LNCaP clone FGC (cell line): ENCODE results near the gene CCT5.
"Not testable (repeated sequence)": the region's sequence is repeated elsewhere in the genome, so short reads cannot be mapped to it uniquely, and the experiment has no call there.

ENCODE experiments used
- DNase-seq: peaks from one replicate; pipeline ENCODE4 v3.0.0-alpha.2; 2011; ENCODE audit warnings: low read depth
- H3K4me3 ChIP-seq: 2 replicates; pipeline ENCODE4 v1.5.1; 2011; ENCODE audit warnings: mild to moderate bottlenecking, low read depth, low read length, control low read depth
- TF ChIP-seq, protein P1 (sequence below): IDR thresholded peaks from 2 replicates; pipeline ENCODE4 v1.5.1; 2012; ENCODE audit warnings: mild to moderate bottlenecking; ENCODE audit not compliant: control insufficient read depth, insufficient read depth; ENCODE audit errors: extremely low read depth

CCT5 gene

DNA sequence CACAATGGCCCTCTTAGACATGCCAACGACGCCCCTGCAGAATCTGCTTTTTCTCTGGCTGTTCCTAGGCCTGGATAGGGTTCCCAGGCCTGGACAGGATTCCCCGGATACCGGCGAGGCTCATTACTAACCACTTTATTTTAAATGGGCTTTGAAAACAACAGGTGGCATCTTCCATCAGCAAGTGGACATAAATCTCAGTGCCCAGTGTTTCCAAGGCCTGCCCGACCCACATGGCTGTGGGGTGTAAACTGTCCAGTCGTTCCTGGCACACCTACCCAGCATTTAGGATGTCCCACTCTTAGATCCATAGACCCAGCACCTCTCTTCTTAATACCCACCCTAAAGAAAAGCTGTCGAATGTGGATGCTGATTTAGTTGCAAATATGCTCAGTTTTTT, 56.7 kb downstream of the CCT5 start:
- peak overlapping the region; percentile 57 for H3K4me3 ChIP-seq
- DNase-seq = no peak
- TF ChIP-seq, protein P1, sequence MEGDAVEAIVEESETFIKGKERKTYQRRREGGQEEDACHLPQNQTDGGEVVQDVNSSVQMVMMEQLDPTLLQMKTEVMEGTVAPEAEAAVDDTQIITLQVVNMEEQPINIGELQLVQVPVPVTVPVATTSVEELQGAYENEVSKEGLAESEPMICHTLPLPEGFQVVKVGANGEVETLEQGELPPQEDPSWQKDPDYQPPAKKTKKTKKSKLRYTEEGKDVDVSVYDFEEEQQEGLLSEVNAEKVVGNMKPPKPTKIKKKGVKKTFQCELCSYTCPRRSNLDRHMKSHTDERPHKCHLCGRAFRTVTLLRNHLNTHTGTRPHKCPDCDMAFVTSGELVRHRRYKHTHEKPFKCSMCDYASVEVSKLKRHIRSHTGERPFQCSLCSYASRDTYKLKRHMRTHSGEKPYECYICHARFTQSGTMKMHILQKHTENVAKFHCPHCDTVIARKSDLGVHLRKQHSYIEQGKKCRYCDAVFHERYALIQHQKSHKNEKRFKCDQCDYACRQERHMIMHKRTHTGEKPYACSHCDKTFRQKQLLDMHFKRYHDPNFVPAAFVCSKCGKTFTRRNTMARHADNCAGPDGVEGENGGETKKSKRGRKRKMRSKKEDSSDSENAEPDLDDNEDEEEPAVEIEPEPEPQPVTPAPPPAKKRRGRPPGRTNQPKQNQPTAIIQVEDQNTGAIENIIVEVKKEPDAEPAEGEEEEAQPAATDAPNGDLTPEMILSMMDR = no peak

GRCh38 chr5:10307206-10308148, 57.4 kb downstream of the CCT5 start, which contains the start of gene CMBL:
Gene CMBL, minus strand, starts transcription at chr5:10307902. Its CDS starts 17,140 bp downstream, at chr5:10290762.
- TF ChIP-seq, protein P1 = no peak
- no peak for DNase-seq
- peak within 1 kb of the TSS; percentile 57 for H3K4me3 ChIP-seq

DNA sequence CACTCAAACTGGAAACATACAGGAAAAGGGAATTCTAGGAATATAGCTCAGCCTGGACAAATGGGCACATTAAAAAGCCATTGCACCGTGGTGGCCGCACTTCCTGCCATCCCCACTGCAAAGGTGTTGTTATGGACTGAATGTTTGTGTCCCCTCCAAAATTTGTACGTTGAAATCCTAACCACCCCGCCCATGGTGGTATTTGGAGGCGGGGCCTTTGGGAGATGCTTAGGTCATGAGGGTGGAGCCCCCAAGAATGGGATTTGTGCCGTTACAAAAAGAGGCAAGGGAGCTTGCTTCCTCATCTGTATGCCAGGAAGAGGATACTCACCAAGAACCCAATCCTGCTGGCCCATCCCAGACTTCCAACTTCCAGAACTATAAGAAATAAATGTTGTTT, 58.8 kb downstream of the CCT5 start:
- TF ChIP-seq, protein P1 = no peak
- DNase-seq = no peak
- H3K4me3 ChIP-seq = no peak overlapping the region

GRCh38 chr5:10310066-10310779, 60.1 kb downstream of the CCT5 start:
- no peak overlapping the region for H3K4me3 ChIP-seq
- TF ChIP-seq, protein P1 = no peak
- DNase-seq = peak; percentile 63

DNA sequence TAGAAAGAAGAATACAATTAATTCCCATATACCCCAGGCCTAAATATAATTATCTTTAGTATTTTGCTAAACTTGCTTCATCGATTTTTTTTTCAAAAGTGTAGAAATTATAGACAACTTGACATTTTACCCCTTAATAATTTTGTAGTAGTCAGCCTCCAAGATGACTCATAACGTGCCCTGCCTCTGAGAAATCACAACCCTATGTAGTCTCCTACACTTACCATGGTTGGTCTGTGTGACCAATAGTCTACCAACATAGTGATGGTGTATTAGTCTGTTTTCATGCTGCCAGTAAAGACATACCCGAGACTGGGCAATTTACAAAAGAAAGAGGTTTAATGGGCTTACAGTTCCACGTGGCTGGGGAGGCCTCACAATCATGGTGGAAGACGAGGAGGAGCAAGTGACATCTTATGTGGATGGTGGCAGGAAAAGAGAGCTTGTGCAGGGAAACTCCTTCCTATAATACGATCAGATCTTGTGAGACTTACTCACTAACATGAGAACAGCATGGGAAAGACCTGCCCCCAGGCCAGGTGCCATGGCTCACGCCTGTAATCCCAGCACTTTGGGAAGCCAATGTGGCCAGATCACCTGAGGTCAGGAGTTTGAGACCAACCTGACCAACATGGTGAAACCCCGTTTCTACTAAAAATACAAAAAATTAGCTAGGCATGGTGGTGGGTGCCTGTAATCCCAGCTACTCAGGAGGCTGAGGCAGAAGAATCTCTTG, 60.9 kb downstream of the CCT5 start:
- not testable (repeated sequence) for DNase-seq, H3K4me3 ChIP-seq

DNA sequence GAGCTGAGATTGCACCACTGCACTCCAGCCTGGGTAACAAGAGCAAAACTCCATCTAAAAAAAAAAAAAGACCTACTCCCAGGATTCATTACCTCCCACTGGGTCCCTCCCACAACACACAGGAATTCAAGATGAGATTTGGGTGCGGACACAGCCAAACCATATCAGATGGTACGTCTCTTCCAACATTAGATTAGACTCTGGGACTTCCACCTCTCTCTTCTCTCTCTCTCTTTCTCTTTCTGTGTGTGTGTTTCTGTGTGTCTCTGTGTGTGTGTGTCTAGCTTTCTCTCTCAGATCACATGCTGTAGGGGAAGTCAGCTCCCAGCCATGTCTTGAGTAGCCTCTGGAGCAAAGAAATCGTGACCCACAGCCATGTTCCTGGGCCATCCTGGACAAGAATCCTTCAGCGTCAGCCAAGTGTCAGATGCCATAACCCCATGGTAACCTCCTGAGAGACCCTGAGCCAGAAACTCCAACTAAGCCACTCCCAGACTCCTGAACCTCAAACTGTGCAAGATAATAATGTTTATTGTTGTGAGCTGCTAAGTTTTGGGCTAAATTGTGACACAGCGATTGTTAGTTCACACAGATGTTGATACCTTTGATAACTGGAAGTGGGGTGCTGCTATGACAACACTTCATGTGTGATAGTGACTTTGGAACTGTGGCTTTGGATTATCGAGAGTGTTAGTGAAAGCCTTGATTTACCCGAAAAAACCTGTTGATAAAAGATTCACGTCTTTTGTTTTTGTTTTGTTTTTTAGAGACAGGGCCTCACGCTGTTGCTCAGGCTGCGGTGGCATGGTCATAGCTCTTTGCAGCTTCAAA, 61.7 kb downstream of the CCT5 start:
- DNase-seq = no peak
- TF ChIP-seq, protein P1 = no peak

More for the DNA sequence above, 61.7 kb downstream of the CCT5 start:
- no peak overlapping the region for H3K4me3 ChIP-seq
